Skeletal muscle satellite cell (primary cell): ENCODE measurements around the gene TCF12.
A peak's percentile ranks its signal among the peaks of the same experiment; 100 is the strongest.

ENCODE experiments used
- H3K27me3 ChIP-seq: 2 replicates; pipeline ENCODE4 v1.7.0; 2013; ENCODE audit warnings: low read length; ENCODE audit not compliant: control insufficient read depth, insufficient read depth
- H3K36me3 ChIP-seq: 2 replicates; pipeline ENCODE4 v1.7.0; 2013; ENCODE audit warnings: mild to moderate bottlenecking, control low read depth, low read length; ENCODE audit not compliant: insufficient read depth
- H3K4me1 ChIP-seq: 2 replicates; pipeline ENCODE4 v1.7.0; 2013; ENCODE audit warnings: low read length; ENCODE audit not compliant: control insufficient read depth, insufficient read depth
- H3K4me2 ChIP-seq: 2 replicates; pipeline ENCODE4 v1.7.0; 2013; ENCODE audit warnings: mild to moderate bottlenecking, low read length
- H3K4me3 ChIP-seq: 2 replicates; pipeline ENCODE4 v1.7.0; 2013; ENCODE audit warnings: low read length
- H3K9ac ChIP-seq: 2 replicates; pipeline ENCODE4 v1.7.0; 2013; ENCODE audit warnings: mild to moderate bottlenecking, low read depth, low read length, moderate library complexity
- H3K9me3 ChIP-seq: replicated peaks from 2 replicates; pipeline ENCODE4 v1.7.0; 2013; ENCODE audit warnings: mild to moderate bottlenecking, control low read depth, low read length

TCF12 gene

DNA sequence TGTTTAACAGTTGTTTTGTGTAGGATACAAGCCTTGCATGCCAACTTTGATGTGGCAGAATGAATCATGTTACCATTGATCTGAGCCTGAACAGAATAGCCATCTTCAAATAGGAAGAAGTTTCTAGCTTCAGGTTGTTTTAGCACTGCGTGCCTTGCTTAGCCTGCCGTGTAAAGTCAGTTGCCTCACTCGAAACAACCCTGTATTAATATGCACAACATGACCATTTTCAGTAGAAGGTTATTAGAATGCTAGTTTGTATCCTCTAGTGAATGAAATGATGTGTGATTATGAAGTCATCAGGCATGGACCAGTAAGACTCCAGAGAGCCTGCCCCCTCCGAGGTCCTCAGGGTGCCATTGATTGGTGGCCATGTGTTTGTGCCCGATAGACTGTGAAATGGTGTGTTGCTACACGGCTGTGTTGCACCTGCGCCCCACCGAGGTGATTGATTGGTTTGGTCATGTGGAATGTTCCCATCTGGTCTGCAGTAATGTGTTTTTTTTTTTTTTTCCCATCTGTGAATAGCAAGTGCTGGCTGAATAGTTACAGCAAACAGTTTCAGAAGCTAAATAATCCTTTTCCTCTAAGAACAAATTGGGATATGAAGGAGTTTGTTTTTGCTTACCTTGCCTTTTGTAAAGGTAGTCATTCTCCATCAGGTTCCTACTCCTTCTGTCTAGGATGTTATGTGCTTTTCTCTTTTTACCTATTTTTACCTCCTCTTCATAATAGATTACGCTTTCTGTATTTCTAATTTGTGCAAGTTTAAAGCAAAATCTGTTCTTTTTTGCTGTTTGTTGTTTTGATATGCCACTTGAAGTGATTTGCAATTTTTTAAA lies 214.9 kb downstream of the TCF12 start:
- H3K9ac ChIP-seq, result no peak overlapping the region
- no peaks in the 10 kb centered on the region for H3K36me3 ChIP-seq
- H3K9me3 ChIP-seq, result no peaks in the 10 kb centered on the region
- no peak overlapping the region for H3K4me2 ChIP-seq
- H3K27me3 ChIP-seq, result no peaks in the 10 kb centered on the region
- H3K4me1 ChIP-seq, result peaks cover 19% of the 10 kb centered on the region
- H3K4me3 ChIP-seq, result no peak overlapping the region

DNA sequence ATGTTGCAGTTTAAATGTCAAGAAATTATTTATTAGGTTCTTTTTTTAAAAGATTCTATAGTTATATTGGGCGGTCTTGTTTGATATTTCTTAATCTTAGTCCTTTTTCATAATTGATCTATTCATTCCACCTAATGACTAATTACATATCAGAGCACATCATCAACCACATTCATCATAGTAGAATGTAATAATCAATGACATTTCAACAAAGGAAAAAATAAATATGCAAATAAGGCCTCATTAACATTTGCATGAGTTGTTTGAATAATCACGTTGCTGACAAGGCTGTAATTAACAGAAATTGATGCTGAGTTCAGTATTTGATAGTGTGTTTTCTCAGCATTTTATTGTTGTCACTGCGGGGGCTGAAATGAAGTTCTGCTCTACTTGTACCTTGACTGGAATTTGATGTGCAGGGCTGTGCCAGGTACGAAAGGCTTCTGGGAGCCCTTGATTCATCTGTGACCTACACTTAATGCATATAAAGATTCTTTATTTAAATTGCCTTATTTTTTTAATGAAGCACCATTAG lies 215.7 kb downstream of the TCF12 start:
- Histone ChIP-seq H3K27me3 (no peaks in the 10 kb centered on the region), H3K4me2 (no peak overlapping the region), H3K4me3 (no peak overlapping the region), H3K9ac (no peak overlapping the region), H3K4me1 (peaks cover 19% of the 10 kb centered on the region), H3K9me3 (no peaks in the 10 kb centered on the region), H3K36me3 (no peaks in the 10 kb centered on the region)

DNA sequence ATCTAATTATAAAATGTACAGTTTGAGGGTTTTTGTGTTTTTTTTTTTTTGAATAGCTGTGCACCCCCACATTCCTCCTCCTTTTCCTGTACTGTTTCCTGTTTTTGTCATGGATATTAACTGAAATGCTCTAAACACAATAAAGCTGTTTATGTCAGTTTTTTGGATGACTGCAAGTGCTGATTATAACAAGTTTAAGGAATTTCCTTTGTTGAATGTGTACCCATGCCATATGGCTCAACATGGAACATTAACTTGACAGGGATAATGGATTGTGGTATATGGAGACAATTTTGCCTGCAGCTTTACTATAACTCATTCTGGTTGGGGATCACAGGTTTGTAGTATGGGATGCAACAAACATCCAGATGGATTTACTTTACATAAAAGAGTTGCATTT lies 216.4 kb downstream of the TCF12 start:
- no peaks in the 10 kb centered on the region for H3K27me3 ChIP-seq

DNA sequence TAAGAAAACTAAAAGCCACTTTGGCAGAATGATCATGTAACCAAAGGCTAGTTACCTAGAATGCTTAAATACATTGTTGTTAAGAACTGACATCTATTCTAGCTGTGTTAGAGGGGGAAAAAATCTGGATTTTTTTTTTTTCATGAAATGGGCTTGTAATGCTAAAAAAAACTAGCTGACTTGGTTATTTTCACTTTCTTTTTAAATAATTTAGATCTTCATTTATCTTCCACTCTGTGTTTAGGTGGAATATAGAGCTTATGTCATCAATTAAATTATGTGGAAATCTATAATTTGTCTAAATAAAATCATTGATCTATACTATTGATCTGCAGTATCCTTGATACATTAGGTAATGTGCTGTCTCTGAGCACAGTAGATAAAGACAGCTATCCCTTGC lies 217.4 kb downstream of the TCF12 start:
- Histone ChIP-seq H3K4me3 (no peak overlapping the region), H3K9me3 (no peaks in the 10 kb centered on the region), H3K9ac (no peak overlapping the region), H3K4me2 (no peak overlapping the region), H3K4me1 (peaks cover 19% of the 10 kb centered on the region), H3K36me3 (no peaks in the 10 kb centered on the region), H3K27me3 (no peaks in the 10 kb centered on the region)

More for the DNA sequence above, 216.4 kb downstream of the TCF12 start:
- Histone ChIP-seq H3K9me3 (no peaks in the 10 kb centered on the region), H3K36me3 (no peaks in the 10 kb centered on the region), H3K4me1 (peaks cover 19% of the 10 kb centered on the region), H3K9ac (no peak overlapping the region), H3K4me3 (no peak overlapping the region), H3K4me2 (no peak overlapping the region)

DNA sequence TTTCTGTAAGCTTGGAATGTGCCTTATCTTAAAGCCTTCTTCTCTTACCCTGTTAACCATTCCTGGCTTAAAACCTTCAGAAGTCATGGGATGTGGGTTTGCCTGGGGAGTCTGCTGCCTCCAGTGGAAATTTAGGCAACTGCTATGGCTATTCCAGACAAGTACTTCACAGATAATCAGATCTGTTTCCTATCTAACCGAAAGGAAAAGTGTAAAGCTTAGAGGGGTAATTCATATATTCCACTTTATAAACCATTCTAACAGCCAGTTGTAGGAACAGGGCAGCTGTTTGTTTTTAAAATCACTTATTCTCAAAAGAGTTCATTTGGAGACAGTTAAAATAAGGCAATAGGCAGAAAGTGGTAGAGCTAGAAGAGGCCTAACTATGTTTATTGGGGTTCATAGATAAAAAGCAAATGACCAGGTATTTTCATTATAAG lies 219.9 kb downstream of the TCF12 start:
- Histone ChIP-seq H3K36me3 (no peaks in the 10 kb centered on the region), H3K4me3 (no peak overlapping the region), H3K4me2 (no peak overlapping the region), H3K4me1 (peaks cover 13% of the 10 kb centered on the region), H3K9ac (no peak overlapping the region), H3K27me3 (no peaks in the 10 kb centered on the region), H3K9me3 (no peaks in the 10 kb centered on the region)

DNA sequence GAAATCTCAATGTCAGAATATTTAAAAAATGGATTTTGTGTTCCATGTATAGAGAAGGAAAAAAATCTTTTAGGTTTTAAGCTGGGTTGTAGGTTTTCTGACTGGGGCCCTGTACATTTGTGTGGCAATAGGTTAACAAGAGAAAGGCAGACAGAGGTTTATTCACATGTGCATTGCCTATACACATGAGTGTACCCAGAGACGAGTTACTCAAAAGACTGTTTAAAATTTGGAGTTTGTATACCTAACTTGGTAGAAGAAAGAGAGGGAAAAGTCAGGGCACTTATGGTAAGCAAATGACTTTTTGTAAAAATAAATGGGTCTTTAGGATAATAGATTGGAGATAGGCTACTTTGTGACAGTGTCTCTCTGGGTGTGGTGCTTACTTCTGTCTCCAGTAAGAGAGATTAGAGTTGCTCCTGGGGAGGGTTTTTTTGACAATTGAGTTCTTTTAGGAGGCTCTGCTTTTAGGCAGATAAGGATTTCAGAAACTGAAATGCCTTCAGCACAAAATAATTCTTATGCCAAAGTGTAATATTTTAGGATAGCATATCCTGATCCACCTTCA lies 225.2 kb downstream of the TCF12 start:
- Histone ChIP-seq H3K36me3 (no peaks in the 10 kb centered on the region), H3K4me2 (no peak overlapping the region), H3K9ac (no peak overlapping the region), H3K27me3 (no peaks in the 10 kb centered on the region), H3K4me3 (no peak overlapping the region), H3K9me3 (no peaks in the 10 kb centered on the region), H3K4me1 (peaks cover 9% of the 10 kb centered on the region)

DNA sequence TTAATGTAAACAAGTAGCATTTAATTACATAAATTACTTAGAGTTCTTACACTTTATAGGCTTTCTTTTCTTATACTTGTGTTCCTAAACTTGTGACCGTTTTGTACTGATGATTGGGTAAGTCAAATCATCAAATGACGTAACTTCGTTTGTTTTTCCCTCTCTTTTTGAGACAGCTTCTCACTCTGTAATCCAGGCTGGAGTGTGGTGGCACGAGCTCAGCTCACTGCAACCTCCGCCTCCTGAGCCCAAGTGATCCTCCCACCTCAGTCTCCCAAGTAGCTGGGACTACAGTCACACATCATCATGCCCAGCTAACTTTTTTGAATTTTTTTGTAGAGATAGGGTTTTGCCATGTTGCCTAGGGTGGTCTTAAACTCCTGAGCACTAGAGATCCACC lies 226.0 kb downstream of the TCF12 start:
- H3K4me3 ChIP-seq, result no peak overlapping the region
- H3K36me3 ChIP-seq, result no peaks in the 10 kb centered on the region
- H3K4me1 ChIP-seq, result peaks cover 17% of the 10 kb centered on the region
- H3K9me3 ChIP-seq, result no peaks in the 10 kb centered on the region
- no peaks in the 10 kb centered on the region for H3K27me3 ChIP-seq
- H3K9ac ChIP-seq, result no peak overlapping the region
- H3K4me2 ChIP-seq, result no peak overlapping the region

DNA sequence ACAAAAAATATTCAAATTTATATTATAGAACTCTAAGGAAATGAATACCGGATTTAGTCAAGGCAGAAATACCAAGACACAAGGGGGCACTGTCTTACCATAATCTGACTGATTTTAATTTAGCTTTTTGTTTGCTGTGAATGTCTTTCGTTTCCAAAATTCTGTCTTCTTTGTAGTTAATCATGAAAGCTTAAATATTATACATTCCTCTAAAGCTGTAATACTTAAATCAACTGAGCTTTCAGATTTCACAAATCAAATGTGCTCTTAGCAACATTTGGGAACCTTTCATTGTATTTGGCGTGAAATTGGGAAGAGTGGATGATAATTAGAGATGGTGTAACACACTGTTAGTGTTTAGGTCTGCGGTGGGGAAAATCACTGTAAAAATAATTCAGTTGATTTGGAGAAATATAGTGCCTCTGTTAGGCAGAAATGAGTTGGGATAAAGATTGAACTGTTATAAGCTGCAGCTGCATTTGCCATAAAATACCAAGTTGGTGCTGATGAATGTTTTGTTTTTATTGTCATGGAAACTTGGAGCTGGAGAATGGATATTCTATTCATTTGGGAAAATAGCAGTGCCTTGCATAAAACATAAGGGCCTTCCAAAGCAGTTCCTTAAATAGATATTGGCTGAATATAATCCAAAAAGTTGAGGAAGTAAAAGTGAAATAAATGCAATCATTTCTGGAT lies 228.2 kb downstream of the TCF12 start:
- Histone ChIP-seq H3K4me3 (peak overlapping the region; percentile 24), H3K27me3 (no peaks in the 10 kb centered on the region), H3K4me1 (peaks cover 32% of the 10 kb centered on the region), H3K4me2 (peak overlapping the region; percentile 69), H3K9ac (peak overlapping the region; percentile 35), H3K36me3 (peaks cover under 1% of the 10 kb centered on the region), H3K9me3 (peaks cover under 1% of the 10 kb centered on the region)

DNA sequence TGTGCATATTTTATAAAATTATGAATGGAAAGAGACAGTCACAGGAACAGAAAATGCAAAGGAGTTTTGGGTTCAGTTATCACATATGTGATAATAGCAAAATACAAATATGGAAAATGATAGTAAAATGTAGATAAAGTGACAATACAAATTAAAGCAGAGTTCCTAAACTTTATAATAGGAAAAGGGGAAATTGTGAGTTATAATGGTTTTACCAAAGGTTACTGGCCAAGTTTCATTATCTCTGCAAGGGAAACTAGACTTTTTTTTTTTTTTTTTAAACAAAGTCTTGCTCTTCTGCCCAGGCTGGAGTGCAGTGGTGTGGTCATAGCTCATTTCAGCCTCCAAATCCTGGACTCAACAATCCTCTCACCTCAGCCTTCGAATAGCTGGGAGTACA lies 229.2 kb downstream of the TCF12 start:
- Histone ChIP-seq H3K36me3 (peaks cover 7% of the 10 kb centered on the region), H3K27me3 (no peaks in the 10 kb centered on the region), H3K9ac (no peak overlapping the region), H3K9me3 (peaks cover 4% of the 10 kb centered on the region), H3K4me2 (no peak overlapping the region), H3K4me3 (no peak overlapping the region), H3K4me1 (peaks cover 34% of the 10 kb centered on the region)

DNA sequence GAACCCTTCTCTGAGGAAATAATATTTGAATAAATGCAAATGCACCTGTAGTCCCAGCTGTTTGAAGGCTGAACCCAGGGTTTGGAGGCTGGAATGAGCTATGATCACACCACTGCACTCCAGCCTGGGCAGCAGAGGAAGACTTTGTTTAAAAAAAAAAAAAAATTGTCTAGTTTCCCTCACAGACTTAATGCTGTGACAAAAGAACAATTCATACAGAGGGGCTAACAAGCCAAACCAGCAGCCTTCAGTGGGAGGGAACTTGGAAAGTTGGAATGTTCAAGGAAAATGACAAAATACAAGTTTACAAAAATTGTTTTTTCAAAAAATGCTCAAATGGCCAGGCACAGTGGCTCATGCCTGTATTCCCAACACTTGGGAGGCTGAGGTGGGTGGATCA lies 229.8 kb downstream of the TCF12 start:
- Histone ChIP-seq H3K27me3 (no peaks in the 10 kb centered on the region), H3K9ac (no peak overlapping the region), H3K4me1 (peaks cover 40% of the 10 kb centered on the region), H3K9me3 (peaks cover 4% of the 10 kb centered on the region), H3K36me3 (peaks cover 7% of the 10 kb centered on the region), H3K4me2 (no peak overlapping the region), H3K4me3 (no peak overlapping the region)

DNA sequence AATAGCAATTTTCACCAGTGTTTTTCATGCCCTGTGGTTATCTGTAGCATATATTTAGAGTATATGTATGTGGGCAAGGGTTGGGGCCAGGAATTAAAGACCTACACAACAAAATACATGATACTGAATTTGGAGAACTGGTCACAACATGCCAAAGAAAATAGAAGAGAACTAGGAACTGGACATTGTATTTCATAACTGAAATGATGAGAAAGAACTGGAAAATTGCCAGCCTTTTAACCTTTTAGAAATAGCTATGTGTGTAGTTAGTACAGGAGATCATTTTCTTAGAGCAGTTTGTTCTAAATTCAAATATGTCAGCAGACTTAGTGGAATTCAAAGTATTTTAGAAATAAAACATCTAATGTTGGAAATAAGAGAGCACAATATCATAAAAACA lies 230.8 kb downstream of the TCF12 start:
- peaks cover 7% of the 10 kb centered on the region for H3K36me3 ChIP-seq
- peak overlapping the region; percentile 46 for H3K4me2 ChIP-seq
- no peaks in the 10 kb centered on the region for H3K27me3 ChIP-seq
- peaks cover 44% of the 10 kb centered on the region for H3K4me1 ChIP-seq
- H3K4me3 ChIP-seq, result no peak overlapping the region
- H3K9me3 ChIP-seq, result peaks cover 4% of the 10 kb centered on the region
- no peak overlapping the region for H3K9ac ChIP-seq
